GM18505 (cell line): Measurements from ENCODE around the gene AK4.

Experiments
- ATAC-seq: cut with Tn5 transposase; IDR thresholded peaks from one replicate; pipeline ENCODE4 v1.9.1; 2021; ENCODE audit not compliant: unreplicated experiment
- POLR2A ChIP-seq: IDR thresholded peaks from 4 replicates; pipeline ENCODE4 v1.6.1; 2011; ENCODE audit warnings: borderline replicate concordance; ENCODE audit not compliant: insufficient read depth, insufficient read length; ENCODE audit errors: extremely low read depth

Gene AK4

GRCh38 chr1:65267683-65268082 lies 119.7 kb downstream of the AK4 start:
- no peak for TF ChIP-seq POLR2A
- no peak for ATAC-seq

- no peak for TF ChIP-seq POLR2A
- no peak for ATAC-seq
These were observed 121.6 kb downstream of the AK4 start for GRCh38 chr1:65269612-65270011.

- no peak for TF ChIP-seq POLR2A
- no peak for ATAC-seq
These were observed 128.4 kb downstream of the AK4 start for GRCh38 chr1:65276197-65276939.

GRCh38 chr1:65277605-65278347 lies 129.8 kb downstream of the AK4 start:
- no peak for ATAC-seq
- TF ChIP-seq POLR2A, result no peak

GRCh38 chr1:65278376-65279069 lies 130.5 kb downstream of the AK4 start:
- no peak for TF ChIP-seq POLR2A
- ATAC-seq, result no peak

GRCh38 chr1:65279070-65279779 lies 131.2 kb downstream of the AK4 start:
- no peak for ATAC-seq
- no peak for TF ChIP-seq POLR2A
